ENCODE data around the gene TRAPPC12. TPM values are rescaled to one million over a fixed set of nuclear protein-coding genes. Genes with fewer than 3 reads are reported as not detected.

Gene TRAPPC12
- total RNA-seq, 1 donor from 2014 or later, result 94.8 TPM

- H3K4me3 ChIP-seq, result no peak overlapping the region
- no peak for TF ChIP-seq POLR2A (IDR thresholded peaks at IDR 0.05)
- no peak for TF ChIP-seq CTCF (IDR thresholded peaks at IDR 0.05)
- TF ChIP-seq POLR2AphosphoS5 (IDR thresholded peaks at IDR 0.05; ENCODE audit: insufficient read depth in 1 of 2, low read depth in 1 of 2), result no peak
- peaks cover 37% of the 10 kb centered on the region for H3K4me1 ChIP-seq
- intact Hi-C loops (cut with DNase I), result no loop called here
- DNase-seq (ENCODE audit: extremely low spot score in 2 of 2), result no peak
- no peaks in the 10 kb centered on the region for H3K9me3 ChIP-seq
- H3K36me3 ChIP-seq, result peaks cover 0 to 14% of the 10 kb centered on the region in 2 donors
- no peak overlapping the region for H3K27ac ChIP-seq
- no peaks in the 10 kb centered on the region for H3K27me3 ChIP-seq
Observed at GRCh38 chr2:3404349-3404894, 24.9 kb downstream of the TRAPPC12 start.

GRCh38 chr2:3405307-3405706 lies 25.8 kb downstream of the TRAPPC12 start:
- no peak overlapping the region for H3K27ac ChIP-seq
- H3K36me3 ChIP-seq, result peaks cover 0 to 14% of the 10 kb centered on the region in 2 donors
- no peak for DNase-seq (ENCODE audit: extremely low spot score in 2 of 2)
- intact Hi-C loops (cut with DNase I), result no loop called here
- H3K9me3 ChIP-seq, result no peaks in the 10 kb centered on the region
- no peak for TF ChIP-seq CTCF (IDR thresholded peaks at IDR 0.05)
- TF ChIP-seq POLR2A (IDR thresholded peaks at IDR 0.05), result no peak
- TF ChIP-seq POLR2AphosphoS5 (IDR thresholded peaks at IDR 0.05; ENCODE audit: insufficient read depth in 1 of 2, low read depth in 1 of 2), result no peak
- no peaks in the 10 kb centered on the region for H3K27me3 ChIP-seq
- H3K4me3 ChIP-seq, result no peak overlapping the region
- peaks cover 30% of the 10 kb centered on the region for H3K4me1 ChIP-seq

- Histone ChIP-seq H3K9me3 (no peaks in the 10 kb centered on the region), H3K27me3 (no peaks in the 10 kb centered on the region), H3K4me3 (no peak overlapping the region), H3K4me1 (peaks cover 30% of the 10 kb centered on the region), H3K36me3 (peaks cover 0 to 14% of the 10 kb centered on the region in 2 donors), H3K27ac (no peak overlapping the region)
- DNase-seq (ENCODE audit: extremely low spot score in 2 of 2), result no peak
- intact Hi-C loops (cut with DNase I), result no loop called here
- no peak for TF ChIP-seq POLR2A (IDR thresholded peaks at IDR 0.05)
Observed at GRCh38 chr2:3405876-3406275, 26.4 kb downstream of the TRAPPC12 start.

GRCh38 chr2:3406501-3406900 lies 27.0 kb downstream of the TRAPPC12 start:
- Histone ChIP-seq H3K4me3 (no peak overlapping the region), H3K4me1 (peaks cover 30% of the 10 kb centered on the region), H3K27ac (no peak overlapping the region), H3K27me3 (no peaks in the 10 kb centered on the region), H3K36me3 (peaks cover 0 to 14% of the 10 kb centered on the region in 2 donors), H3K9me3 (no peaks in the 10 kb centered on the region)
- intact Hi-C loops (cut with DNase I), result no loop called here
- DNase-seq (ENCODE audit: extremely low spot score in 2 of 2), result no peak
- TF ChIP-seq POLR2AphosphoS5 (IDR thresholded peaks at IDR 0.05; ENCODE audit: insufficient read depth in 1 of 2, low read depth in 1 of 2) (no peak), POLR2A (IDR thresholded peaks at IDR 0.05) (no peak), CTCF (IDR thresholded peaks at IDR 0.05) (no peak)

- Histone ChIP-seq H3K36me3 (no peaks in the 10 kb centered on the region), H3K27ac (no peak overlapping the region), H3K9me3 (no peaks in the 10 kb centered on the region), H3K27me3 (no peaks in the 10 kb centered on the region), H3K4me3 (no peak overlapping the region), H3K4me1 (peaks cover 27% of the 10 kb centered on the region)
- TF ChIP-seq CTCF (IDR thresholded peaks at IDR 0.05) (no peak), POLR2A (IDR thresholded peaks at IDR 0.05) (no peak), POLR2AphosphoS5 (IDR thresholded peaks at IDR 0.05; ENCODE audit: insufficient read depth in 1 of 2, low read depth in 1 of 2) (no peak)
- intact Hi-C loops (cut with DNase I), result no loop called here
- DNase-seq (ENCODE audit: extremely low spot score in 2 of 2), result no peak
Observed at GRCh38 chr2:3408781-3409180, 29.3 kb downstream of the TRAPPC12 start.

Measured in vagina (tissue), 2 donors.